GM18498 (cell line): ENCODE data around the gene OR1M1.
"Not testable (repeated sequence)": the region's sequence is repeated elsewhere in the genome, so short reads cannot be mapped to it uniquely, and the experiment has no call there.

Experiments used
- ATAC-seq: cut with Tn5 transposase; IDR thresholded peaks from one replicate; pipeline ENCODE4 v1.9.1; 2021; ENCODE audit warnings: mild to moderate bottlenecking, moderate library complexity; ENCODE audit not compliant: unreplicated experiment

The OR1M1 gene

GRCh38 chr19:9086761-9087160 is at the start of gene OR1M1:
Gene OR1M1 (plus strand): TSS chr19:9087061. CDS start chr19:9093245, 6,184 bp downstream.
- no peak for ATAC-seq

GRCh38 chr19:9037400-9038062 is 49.3 kb upstream of the OR1M1 start:
- ATAC-seq, result no peak

DNA sequence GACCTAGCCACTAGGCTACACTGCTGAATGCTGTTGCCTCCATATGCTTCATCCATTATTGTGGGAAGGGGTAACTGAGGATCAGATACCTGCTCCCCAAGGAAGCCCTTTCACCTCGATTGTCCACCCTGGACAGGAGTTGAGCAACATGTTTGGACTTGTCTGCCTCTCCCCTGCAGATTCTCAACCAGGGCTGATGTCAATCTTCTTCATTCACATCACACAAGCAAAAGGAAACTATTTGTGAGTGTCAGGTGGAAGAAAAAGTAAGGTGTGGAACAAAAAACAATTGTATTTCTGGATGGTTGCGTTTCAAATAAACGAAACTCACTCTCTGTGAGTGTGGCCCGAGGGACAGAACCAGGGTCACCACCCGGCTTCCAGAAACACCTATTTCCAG is 47.1 kb upstream of the OR1M1 start:
- ATAC-seq, result no peak

DNA sequence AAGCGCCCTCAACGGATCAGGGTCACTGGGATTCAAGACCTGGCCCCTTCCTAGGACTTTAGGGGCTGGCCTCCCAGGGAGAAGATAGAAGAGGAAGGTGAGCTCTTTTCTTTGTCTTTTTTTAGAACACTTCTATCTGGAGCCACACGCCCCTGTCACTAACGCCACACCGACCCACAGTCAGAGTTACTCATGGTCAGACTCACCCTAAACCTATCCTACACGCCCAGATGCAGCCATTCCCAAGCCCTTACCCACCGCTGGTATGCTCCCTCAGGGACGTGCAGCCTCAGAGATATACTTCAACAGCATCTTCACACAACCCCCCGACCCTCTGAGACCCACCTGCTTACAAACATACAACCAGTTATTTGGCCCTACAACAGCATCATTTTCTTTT is 46.7 kb upstream of the OR1M1 start:
- ATAC-seq, result no peak

DNA sequence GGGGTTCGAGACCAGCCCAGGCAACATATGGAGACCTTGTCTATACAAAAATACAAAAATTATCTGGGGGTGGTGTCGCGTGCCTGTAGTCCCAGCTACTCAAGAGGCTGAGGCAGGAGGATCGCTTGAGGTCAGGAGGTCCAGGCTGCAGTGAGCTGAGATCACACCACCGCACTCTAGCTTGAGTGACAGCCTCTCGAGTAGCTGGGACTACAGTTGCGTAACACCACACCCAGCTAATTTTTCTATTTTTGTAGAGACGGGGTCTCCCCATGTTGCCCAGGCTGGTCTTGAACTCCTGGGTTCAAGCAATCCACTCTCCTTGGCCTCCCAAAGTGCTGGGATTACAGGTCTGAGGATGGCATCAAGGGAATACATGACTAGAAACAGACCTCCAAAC is 45.8 kb upstream of the OR1M1 start:
- ATAC-seq, result no peak

DNA sequence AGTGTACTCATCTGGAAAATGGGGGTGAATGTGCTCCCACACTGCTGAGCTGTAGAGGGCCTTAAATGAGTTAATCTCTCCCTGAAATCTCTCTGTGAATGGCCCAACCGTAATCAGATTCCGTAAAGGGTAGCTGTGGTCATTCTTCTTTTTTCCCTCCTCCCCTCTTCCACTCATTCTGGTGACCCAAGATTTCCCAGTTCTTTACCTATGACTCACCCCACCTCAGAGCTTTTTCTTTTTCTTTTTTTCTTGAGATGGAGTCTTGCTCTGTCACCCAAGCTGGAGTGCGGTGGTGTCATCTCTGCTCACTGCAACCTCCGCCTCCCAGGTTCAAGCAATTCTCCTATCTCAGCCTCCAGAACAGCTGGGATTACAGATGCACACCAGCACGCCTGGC is 43.3 kb upstream of the OR1M1 start:
- no peak for ATAC-seq

GRCh38 chr19:9044449-9044848 is 42.4 kb upstream of the OR1M1 start:
- no peak for ATAC-seq

GRCh38 chr19:9046694-9047093 is 40.2 kb upstream of the OR1M1 start:
- ATAC-seq, result no peak

DNA sequence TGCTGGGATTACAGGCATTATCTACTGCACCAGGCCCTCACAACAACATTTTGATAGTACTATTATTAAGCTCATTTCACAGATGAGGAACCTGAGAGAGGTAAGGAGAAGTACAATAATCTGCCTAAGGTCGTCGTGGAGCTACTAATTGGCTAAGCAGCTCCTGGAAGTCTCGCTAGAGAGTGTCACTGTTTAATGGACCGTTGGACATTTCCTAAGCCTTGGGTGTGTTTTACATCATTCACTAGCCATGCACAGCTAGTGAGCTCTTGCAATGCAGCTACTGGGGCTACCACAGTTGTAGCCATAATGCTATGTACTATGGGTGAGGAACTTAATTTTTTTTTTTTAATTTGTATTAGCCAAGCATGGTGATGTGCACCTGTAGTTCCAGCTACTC is 34.0 kb upstream of the OR1M1 start:
- no peak for ATAC-seq

GRCh38 chr19:9053674-9054073 is 33.2 kb upstream of the OR1M1 start:
- not testable (repeated sequence) for ATAC-seq

DNA sequence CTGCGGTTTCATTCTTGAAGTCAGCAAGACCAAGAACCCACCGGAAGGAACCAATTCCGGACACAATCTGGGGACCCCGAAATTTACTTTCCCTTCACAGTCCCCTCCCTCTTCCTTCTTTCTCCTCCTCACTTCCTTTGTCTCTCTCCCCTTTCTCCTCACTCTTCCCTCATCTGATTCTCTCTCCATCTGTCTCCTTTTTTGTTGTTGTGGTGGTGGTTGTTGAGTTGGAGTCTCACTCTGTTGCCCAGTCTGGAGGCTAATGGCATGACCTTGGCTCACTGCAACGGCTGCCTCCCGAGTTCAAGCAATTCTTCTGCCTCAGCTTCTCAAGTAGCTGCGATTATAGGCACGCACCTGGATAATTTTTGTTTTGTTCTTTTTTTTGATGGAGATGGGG is 32.7 kb upstream of the OR1M1 start:
- ATAC-seq, result no peak

DNA sequence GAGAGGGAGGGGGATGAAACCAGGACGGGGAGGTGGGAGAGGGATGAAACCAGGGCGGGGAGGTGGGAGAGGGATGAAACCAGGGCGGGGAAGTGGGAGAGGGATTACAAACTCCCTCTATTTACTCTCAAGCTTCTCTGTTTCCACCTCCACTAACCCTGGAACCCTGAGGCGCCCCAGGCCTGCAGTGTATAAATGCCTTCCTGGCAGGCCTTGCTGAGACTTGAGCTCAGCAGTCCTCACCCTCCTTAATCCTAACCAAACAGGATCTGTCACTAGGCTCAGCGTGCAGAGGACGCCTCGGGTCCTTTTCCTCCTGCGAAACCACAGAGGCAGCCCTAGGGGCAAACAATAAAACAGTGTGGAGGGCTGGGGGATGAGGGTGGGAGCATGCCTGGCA is 32.1 kb upstream of the OR1M1 start:
- ATAC-seq, result no peak

GRCh38 chr19:9056131-9056530 is 30.7 kb upstream of the OR1M1 start:
- not testable (repeated sequence) for ATAC-seq

- no peak for ATAC-seq
Observed at GRCh38 chr19:9057505-9058258, 29.2 kb upstream of the OR1M1 start.

DNA sequence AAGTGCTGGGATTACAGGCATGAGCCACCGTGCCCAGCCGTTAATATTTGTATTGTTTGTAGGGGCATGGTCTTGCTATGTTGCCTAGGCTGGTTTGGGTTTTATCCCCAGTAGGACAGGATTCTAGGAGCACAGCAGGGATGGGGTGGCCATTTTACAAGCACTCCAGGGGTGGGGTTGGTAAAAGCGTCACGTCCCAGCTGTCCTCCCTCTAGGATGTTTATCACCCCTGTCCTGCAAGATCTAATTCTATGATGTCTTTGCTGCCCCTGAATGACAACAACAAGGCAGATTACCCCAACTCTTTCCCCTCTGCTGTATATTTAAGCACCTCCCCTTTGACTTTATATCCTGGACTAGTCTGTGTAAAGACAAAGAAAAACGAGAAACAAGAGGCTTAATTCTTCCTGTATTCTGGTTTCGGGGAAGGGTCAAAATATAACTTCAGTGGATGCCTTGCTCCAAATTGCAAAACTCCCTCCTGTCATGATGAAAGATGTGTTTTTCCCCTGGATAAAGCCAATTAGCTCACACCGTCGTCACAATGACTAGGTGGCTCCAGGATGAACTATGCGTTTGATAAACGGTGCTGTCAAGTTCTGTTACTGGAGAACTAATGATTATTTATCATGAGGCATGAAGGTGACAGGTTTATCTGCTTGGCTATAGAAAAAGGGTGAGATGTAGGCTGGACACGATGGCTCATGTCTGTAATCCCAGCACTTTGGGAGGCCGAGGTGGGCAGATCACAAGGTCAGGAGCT is 27.8 kb upstream of the OR1M1 start:
- ATAC-seq, result no peak

- no peak for ATAC-seq
Observed at GRCh38 chr19:9060564-9061340, 26.1 kb upstream of the OR1M1 start.

GRCh38 chr19:9061879-9062278 is 25.0 kb upstream of the OR1M1 start:
- ATAC-seq, result no peak

DNA sequence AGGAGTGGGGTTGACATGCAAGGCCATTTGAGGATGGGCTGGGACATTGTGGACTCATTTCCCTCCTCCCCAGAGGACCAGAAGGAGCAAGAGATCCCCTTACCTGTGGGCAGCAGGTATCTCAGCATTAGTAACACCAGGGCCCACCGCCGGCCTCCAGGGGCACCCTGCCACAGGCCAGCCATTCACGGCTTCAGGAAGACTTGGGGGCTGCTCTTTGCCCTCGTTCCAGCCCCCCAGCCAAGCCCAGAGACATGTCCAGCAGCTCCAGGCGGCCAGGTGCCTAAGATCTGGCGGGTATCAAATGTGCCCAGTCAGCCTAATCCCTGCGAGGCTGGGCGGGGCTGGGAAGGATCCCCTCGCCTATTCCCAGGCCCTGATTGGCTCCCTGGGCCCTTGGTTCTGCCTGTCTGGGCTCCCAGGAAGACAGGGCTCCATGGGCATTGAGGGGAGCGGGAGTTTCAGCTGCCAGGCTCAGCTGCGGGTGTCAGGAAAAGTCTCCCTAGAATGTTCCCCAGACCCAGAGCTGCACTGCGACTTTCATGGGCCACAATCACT is 21.3 kb upstream of the OR1M1 start:
- ATAC-seq, result no peak

- ATAC-seq, result no peak
Observed at GRCh38 chr19:9070066-9070465, 16.8 kb upstream of the OR1M1 start.

DNA sequence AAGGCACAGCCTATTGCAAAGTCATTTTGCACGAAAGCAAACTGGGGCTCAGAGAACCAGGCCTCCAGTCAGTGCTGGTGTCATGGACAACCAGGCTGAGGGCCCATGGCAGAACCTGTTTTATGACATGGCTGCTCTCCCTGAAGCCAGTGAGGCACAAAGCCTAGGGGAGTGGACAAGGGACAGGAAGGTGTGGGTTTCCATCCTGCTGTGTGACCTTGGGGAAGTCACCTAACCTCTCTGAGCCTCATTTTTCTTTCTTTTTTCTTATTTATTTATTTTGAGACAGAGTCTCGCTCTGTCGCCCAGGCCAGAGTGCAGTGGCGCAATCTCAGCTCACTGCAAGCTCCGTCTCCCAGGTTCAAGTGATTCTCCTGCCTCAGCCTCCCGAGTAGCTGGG is 15.1 kb upstream of the OR1M1 start:
- ATAC-seq, result not testable (repeated sequence)

DNA sequence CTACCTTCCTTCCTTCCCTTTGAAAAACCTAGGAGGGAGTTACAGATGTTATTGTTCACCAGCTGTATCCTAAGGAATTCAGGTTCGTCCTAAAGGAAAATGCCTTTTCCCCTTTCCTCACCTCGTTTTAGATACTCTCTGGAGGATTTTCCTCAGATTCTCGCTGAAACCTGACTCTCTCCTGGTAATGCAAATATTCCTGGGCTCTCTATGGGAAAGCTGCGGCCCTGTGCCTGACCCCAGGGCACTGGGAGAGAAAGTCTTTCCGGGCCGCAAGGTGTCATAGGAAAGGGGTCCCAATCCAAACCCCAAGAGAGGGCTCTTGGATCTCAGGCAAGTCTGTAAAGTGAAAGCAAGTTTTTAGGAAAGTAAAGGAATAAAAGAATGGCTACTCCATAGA is 13.1 kb upstream of the OR1M1 start:
- ATAC-seq, result no peak
